ENCODE measurements around the gene GABARAPL1.

GRCh38 chr12:10256064-10256463 is 43.4 kb downstream of the GABARAPL1 start:
- no peak for TF ChIP-seq EP300 (conservative IDR thresholded peaks at IDR 0.05; ENCODE audit: poor library complexity, severe bottlenecking)
- no peak for TF ChIP-seq CTCF (IDR thresholded peaks at IDR 0.05; ENCODE audit: poor library complexity, severe bottlenecking)
- no peak for TF ChIP-seq EZH2 (IDR thresholded peaks at IDR 0.05; ENCODE audit: borderline replicate concordance, insufficient read depth, low read length, poor library complexity, severe bottlenecking)
- no peak for TF ChIP-seq POLR2AphosphoS5 (IDR thresholded peaks at IDR 0.05)

All from neural cell (in vitro differentiated cells).